MM.1S (cell line): Measurements from ENCODE around the gene GPR89A.
"Not testable (repeated sequence)": the region's sequence is repeated elsewhere in the genome, so short reads cannot be mapped to it uniquely, and the experiment has no call there.

Experiments used
- DNase-seq: peaks from one replicate; pipeline ENCODE4 v3.0.0-alpha.2; 2015
- H2AFZ ChIP-seq: fragments of 300-600 bp; sonication (generic); 2 replicates; pipeline ENCODE4 v1.6.0; 2016; ENCODE audit warnings: antibody characterized with exemption, low read length
- H3F3A ChIP-seq: fragments of 300-600 bp; sonication (generic); 2 replicates; pipeline ENCODE4 v1.6.1; 2016; ENCODE audit warnings: mild to moderate bottlenecking, antibody characterized with exemption, low read length, moderate library complexity, mixed read lengths; ENCODE audit not compliant: insufficient read depth
- H3K27ac ChIP-seq: fragments of 300-600 bp; sonication (generic); 2 replicates; pipeline ENCODE4 v1.5.1; 2016; ENCODE audit warnings: mild to moderate bottlenecking, low read length
- H3K27me3 ChIP-seq: fragments of 300-600 bp; sonication (generic); replicated peaks from 2 replicates; pipeline ENCODE4 v1.6.0; 2016; ENCODE audit warnings: low read length; ENCODE audit not compliant: insufficient read depth
- H3K36me3 ChIP-seq: fragments of 300-600 bp; sonication (generic); replicated peaks from 2 replicates; pipeline ENCODE4 v1.6.1; 2016; ENCODE audit warnings: mild to moderate bottlenecking, low read length, mixed read lengths; ENCODE audit not compliant: insufficient read depth
- H3K4me1 ChIP-seq: fragments of 300-600 bp; sonication (generic); 2 replicates; pipeline ENCODE4 v1.6.1; 2016; ENCODE audit warnings: low read length, mixed read lengths
- H3K4me2 ChIP-seq: fragments of 300-600 bp; sonication (generic); 2 replicates; pipeline ENCODE4 v1.6.0; 2016; ENCODE audit warnings: low read depth, low read length
- H3K4me3 ChIP-seq: fragments of 300-600 bp; sonication (generic); 2 replicates; pipeline ENCODE4 v1.5.1; 2016; ENCODE audit warnings: low read length, mixed read lengths
- H3K79me2 ChIP-seq: fragments of 300-600 bp; sonication (generic); 2 replicates; pipeline ENCODE4 v1.6.1; 2016; ENCODE audit warnings: mixed run types, low read length, mixed read lengths
- H3K9ac ChIP-seq: fragments of 300-600 bp; sonication (generic); 2 replicates; pipeline ENCODE4 v1.6.1; 2016; ENCODE audit warnings: low read length, mixed read lengths
- H3K9me2 ChIP-seq: fragments of 300-600 bp; sonication (generic); replicated peaks from 2 replicates; pipeline ENCODE4 v1.6.1; 2016; ENCODE audit warnings: mild to moderate bottlenecking, low read length, mixed read lengths; ENCODE audit not compliant: insufficient read depth
- H3K9me3 ChIP-seq: fragments of 300-600 bp; sonication (generic); replicated peaks from 2 replicates; pipeline ENCODE4 v1.6.1; 2016; ENCODE audit warnings: mild to moderate bottlenecking, low read length, mixed read lengths; ENCODE audit not compliant: insufficient read depth
- H4K20me1 ChIP-seq: fragments of 300-600 bp; sonication (generic); 2 replicates; pipeline ENCODE4 v1.6.1; 2016; ENCODE audit warnings: mild to moderate bottlenecking, low read length, moderate library complexity, mixed read lengths; ENCODE audit not compliant: insufficient read depth
- EZH2 ChIP-seq: fragments of 300-600 bp; sonication (generic); optimal IDR thresholded peaks from 2 replicates; pipeline ENCODE3; 2017; ENCODE audit warnings: low read depth, mild to moderate bottlenecking, antibody characterized with exemption, low read length, mixed read lengths
- EZH2phosphoT487 ChIP-seq: fragments of 300-600 bp; sonication (generic); IDR thresholded peaks from 2 replicates; pipeline ENCODE4 v1.6.1; 2018; ENCODE audit warnings: antibody characterized with exemption, low read length
- TF ChIP-seq, protein P1 (sequence below): fragments of 300-600 bp; sonication (generic); IDR thresholded peaks from 2 replicates; pipeline ENCODE4 v1.5.1; 2016; ENCODE audit warnings: antibody characterized with exemption, low read length, mixed read lengths

GPR89A gene

DNA sequence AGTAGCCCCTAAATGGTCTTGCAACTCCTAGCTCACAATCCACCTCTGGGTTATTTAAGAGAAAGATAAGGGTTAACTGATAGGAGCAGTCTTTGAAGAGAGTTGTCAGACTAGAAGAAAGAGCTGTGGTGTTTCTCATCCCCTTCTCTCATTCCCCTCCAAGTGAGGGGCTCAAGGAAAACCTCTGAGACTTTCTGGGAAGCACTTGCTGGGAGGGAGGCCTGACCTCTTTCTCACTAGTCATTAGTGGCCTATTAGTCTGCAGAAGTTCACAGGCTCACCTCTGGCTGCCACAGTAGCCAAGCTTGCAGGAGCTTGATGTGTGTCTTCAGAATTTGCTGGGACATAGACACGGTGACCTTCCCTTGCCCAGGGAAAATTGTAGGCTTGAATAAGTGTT, 6.2 kb upstream of the GPR89A start:
- Histone ChIP-seq H3K4me1 (0 out of 2 replicates have a peak, but pooled peaks cover 4% of the 10 kb centered on the region), H3K4me2 (no peak overlapping the region), H2AFZ (no peak overlapping the region), H3K36me3 (no peaks in the 10 kb centered on the region), H3K79me2 (no peaks in the 10 kb centered on the region), H3K27ac (no peak overlapping the region), H3K9me2 (no peaks in the 10 kb centered on the region), H3K9me3 (no peaks in the 10 kb centered on the region), H4K20me1 (no peaks in the 10 kb centered on the region), H3K27me3 (no peaks in the 10 kb centered on the region), H3K9ac (no peak overlapping the region), H3K4me3 (no peak overlapping the region), H3F3A (no peaks in the 10 kb centered on the region)
- DNase-seq: no peak
- TF ChIP-seq EZH2: no peak
- TF ChIP-seq EZH2phosphoT487: no peak
- TF ChIP-seq, protein P1, sequence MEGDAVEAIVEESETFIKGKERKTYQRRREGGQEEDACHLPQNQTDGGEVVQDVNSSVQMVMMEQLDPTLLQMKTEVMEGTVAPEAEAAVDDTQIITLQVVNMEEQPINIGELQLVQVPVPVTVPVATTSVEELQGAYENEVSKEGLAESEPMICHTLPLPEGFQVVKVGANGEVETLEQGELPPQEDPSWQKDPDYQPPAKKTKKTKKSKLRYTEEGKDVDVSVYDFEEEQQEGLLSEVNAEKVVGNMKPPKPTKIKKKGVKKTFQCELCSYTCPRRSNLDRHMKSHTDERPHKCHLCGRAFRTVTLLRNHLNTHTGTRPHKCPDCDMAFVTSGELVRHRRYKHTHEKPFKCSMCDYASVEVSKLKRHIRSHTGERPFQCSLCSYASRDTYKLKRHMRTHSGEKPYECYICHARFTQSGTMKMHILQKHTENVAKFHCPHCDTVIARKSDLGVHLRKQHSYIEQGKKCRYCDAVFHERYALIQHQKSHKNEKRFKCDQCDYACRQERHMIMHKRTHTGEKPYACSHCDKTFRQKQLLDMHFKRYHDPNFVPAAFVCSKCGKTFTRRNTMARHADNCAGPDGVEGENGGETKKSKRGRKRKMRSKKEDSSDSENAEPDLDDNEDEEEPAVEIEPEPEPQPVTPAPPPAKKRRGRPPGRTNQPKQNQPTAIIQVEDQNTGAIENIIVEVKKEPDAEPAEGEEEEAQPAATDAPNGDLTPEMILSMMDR: no peak

DNA sequence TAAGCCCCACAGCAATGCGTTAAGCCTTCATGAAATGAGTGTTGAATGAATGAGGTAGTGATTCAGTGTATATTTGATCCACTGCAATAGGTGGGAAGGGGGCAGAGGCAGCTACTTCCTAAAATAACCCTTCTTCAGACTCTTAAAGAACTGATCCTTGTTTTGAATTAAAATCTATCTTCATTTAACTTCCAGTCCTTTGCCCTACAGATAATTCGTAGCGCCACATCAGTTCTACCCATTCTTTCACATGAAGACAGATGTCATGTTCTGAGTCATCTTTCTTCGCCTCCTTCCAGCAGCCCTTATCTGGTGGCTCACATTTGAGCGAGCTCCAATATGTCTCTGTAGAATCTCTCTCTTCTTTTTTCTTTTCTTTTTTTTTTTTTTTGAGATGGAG, 948 bp upstream of the GPR89A start:
- H3K4me1 ChIP-seq, H3K9ac ChIP-seq, H3K4me2 ChIP-seq, H2AFZ ChIP-seq, DNase-seq, H3K9me3 ChIP-seq, H3K4me3 ChIP-seq, H3F3A ChIP-seq, H3K27me3 ChIP-seq, H3K9me2 ChIP-seq, H3K27ac ChIP-seq, H4K20me1 ChIP-seq, H3K36me3 ChIP-seq: not testable (repeated sequence)
- peaks cover 33% of the 10 kb centered on the region for H3K79me2 ChIP-seq

DNA sequence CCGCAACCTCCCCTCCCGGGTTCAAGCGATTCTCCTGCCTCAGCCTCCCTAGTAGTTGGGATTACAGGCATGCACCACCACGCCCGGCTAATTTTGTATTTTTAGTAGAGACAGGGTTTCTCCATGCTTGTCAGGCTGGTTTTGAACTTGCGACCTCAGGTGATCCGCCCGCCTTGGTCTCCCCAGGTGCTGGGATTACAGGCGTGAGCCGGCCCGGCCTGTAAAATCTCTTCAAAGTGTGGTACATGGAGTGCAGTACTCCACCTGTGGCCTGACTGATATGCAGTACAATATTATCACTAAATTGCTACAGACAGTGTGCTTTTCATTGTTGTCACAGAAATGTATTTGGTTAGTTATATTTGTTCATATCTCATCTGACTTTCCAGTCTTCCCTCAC, 499 bp upstream of the GPR89A start:
- DNase-seq, H3K36me3 ChIP-seq, H2AFZ ChIP-seq, H3K27ac ChIP-seq, H3F3A ChIP-seq, H3K4me3 ChIP-seq, H3K9me2 ChIP-seq, H3K9ac ChIP-seq, H3K4me2 ChIP-seq, H3K4me1 ChIP-seq, H4K20me1 ChIP-seq, H3K9me3 ChIP-seq, H3K27me3 ChIP-seq: not testable (repeated sequence)
- peaks cover 37% of the 10 kb centered on the region for H3K79me2 ChIP-seq

DNA sequence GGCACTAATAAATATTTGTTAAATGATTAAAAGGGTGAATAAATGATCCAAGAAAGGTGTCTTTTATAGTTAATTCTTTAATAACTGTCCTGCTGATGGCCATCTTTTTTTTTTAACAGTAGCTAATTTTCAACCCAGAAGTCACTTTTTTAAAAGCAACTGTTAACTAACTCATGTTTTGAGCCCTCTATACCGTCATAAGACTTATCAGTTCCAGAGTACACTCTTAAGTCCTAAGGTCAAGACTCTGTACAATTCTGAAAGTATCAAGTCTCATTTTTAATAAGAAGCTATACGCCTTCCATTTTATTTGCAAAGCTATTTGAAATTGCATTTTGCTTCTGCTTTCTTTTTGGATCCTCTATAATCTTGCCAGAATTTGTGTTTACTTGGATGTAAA, 3.0 kb downstream of the GPR89A start:
- not testable (repeated sequence) for H3K9me3 ChIP-seq, H4K20me1 ChIP-seq, H3K36me3 ChIP-seq, H3K9me2 ChIP-seq, H3F3A ChIP-seq, H2AFZ ChIP-seq, H3K27me3 ChIP-seq, H3K9ac ChIP-seq, H3K27ac ChIP-seq, H3K4me3 ChIP-seq, H3K4me1 ChIP-seq, DNase-seq, H3K4me2 ChIP-seq
- H3K79me2 ChIP-seq: peaks cover 40% of the 10 kb centered on the region

DNA sequence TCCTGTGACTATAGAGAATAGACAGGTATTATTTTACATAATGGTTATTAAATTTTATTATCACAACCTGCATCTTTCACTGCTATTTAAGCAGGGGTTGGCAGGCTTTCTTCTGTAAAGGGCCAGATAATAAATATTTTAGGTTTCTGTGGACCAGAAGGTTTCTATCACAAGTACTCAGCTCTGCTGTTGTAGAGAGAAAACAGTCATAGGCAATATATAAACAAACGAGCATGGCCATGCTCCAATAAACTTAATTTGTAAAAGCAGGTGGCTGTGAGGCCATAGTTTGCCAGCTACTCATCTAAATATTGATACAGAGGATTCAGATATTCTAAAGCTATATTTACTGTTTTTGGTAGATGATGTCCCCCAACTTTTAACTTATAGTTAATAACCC, 12.3 kb downstream of the GPR89A start:
- not testable (repeated sequence) for H3K79me2 ChIP-seq, H4K20me1 ChIP-seq, H3K4me1 ChIP-seq, H3K36me3 ChIP-seq, H3K27ac ChIP-seq, H3K27me3 ChIP-seq, H3K9me2 ChIP-seq, H3K4me2 ChIP-seq, H3K9ac ChIP-seq, DNase-seq, H3K4me3 ChIP-seq, H3F3A ChIP-seq, H2AFZ ChIP-seq, H3K9me3 ChIP-seq

DNA sequence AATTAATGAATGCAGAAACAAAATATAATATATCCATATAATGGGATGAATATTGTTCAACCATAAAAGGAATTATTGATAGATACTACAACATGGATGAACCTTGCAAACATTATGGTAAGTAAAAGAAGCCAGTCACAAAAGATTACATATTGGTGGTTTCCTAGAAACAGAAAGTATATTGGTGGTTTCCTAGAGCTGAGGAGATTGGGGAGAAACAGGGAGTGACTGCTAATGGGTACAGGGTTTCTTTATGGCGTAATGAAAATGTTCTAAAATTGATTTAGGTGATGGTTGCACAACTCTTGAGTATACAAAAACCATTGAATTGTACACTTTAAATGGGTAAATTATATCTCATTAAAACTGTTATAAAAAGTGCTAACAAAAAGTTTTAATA, 14.4 kb downstream of the GPR89A start:
- H3K9ac ChIP-seq, DNase-seq, H3K27ac ChIP-seq, H2AFZ ChIP-seq, H3K79me2 ChIP-seq, H3K9me3 ChIP-seq, H3K4me1 ChIP-seq, H3K9me2 ChIP-seq, H3K36me3 ChIP-seq, H3F3A ChIP-seq, H4K20me1 ChIP-seq, H3K4me3 ChIP-seq, H3K27me3 ChIP-seq, H3K4me2 ChIP-seq: not testable (repeated sequence)

DNA sequence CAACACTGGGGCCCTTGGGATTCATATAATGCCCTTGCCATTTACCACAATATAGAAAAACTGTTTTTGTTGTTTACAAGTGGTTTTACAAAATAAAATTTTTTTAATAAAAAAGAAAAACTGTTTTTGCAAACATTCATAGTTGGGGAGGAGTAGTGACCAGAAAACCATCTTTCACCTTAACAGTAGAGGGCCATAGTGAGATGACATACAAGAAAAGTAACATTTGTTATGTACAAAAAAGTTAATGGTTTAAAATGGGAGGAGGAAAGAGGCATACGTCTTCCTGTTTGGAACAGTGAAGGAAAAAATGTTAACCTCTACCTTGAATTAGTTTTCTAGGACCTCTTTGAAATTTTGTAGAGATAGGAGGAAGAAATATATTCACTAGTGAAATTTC, 28.4 kb downstream of the GPR89A start:
- not testable (repeated sequence) for H4K20me1 ChIP-seq, H3K4me1 ChIP-seq, H2AFZ ChIP-seq, H3K9me3 ChIP-seq, DNase-seq, H3F3A ChIP-seq, H3K79me2 ChIP-seq, H3K27ac ChIP-seq, H3K4me3 ChIP-seq, H3K36me3 ChIP-seq, H3K4me2 ChIP-seq, H3K9ac ChIP-seq, H3K27me3 ChIP-seq, H3K9me2 ChIP-seq
